GM10266 (cell line): ENCODE results near the gene RABGAP1.

Source experiments
- DNase-seq: peaks from one replicate; pipeline ENCODE4 v3.0.0; 2012; ENCODE audit errors: extremely low spot score
- CTCF ChIP-seq: IDR thresholded peaks from 2 replicates; pipeline ENCODE4 v1.5.1; 2012; ENCODE audit warnings: mild to moderate bottlenecking, low read depth; ENCODE audit not compliant: control insufficient read depth, insufficient read depth; ENCODE audit errors: missing control alignments

Gene RABGAP1

GRCh38 chr9:122944960-122945888 lies 4.4 kb downstream of the RABGAP1 start:
- no peak for DNase-seq
- no peak for TF ChIP-seq CTCF

GRCh38 chr9:122946461-122947005 lies 5.7 kb downstream of the RABGAP1 start:
- no peak for TF ChIP-seq CTCF
- no peak for DNase-seq

- no peak for DNase-seq
- TF ChIP-seq CTCF, result no peak
These were observed 7.5 kb downstream of the RABGAP1 start for GRCh38 chr9:122948313-122948712.

GRCh38 chr9:122949696-122950095 lies 8.9 kb downstream of the RABGAP1 start:
- TF ChIP-seq CTCF, result no peak
- DNase-seq, result no peak

- no peak for TF ChIP-seq CTCF
- no peak for DNase-seq
These were observed 9.4 kb downstream of the RABGAP1 start for GRCh38 chr9:122950263-122950662.

- no peak for TF ChIP-seq CTCF
- DNase-seq, result no peak
These were observed 10.2 kb downstream of the RABGAP1 start for GRCh38 chr9:122951056-122951455.

- no peak for TF ChIP-seq CTCF
- no peak for DNase-seq
These were observed 13.5 kb downstream of the RABGAP1 start for GRCh38 chr9:122954253-122954691.
